Spinal cord (tissue), 10 donors: ENCODE data around the gene ERCC6. TPM values are rescaled to one million over a fixed set of nuclear protein-coding genes. Genes with fewer than 3 reads are reported as not detected.

ENCODE experiments used
- DNase-seq, 6 donors: peaks; one replicate each; pipeline versions ENCODE4 v3.0.0 to v3.0.0-alpha.2; 2013 to 2015; ENCODE audit warnings: low spot score in 6 of 6, low read depth in 4 of 6
- H3K27ac ChIP-seq: one replicate; pipeline ENCODE4 v1.5.1; 2013; ENCODE audit warnings: low read depth, low read length, control low read depth
- H3K27me3 ChIP-seq: one replicate; pipeline ENCODE4 v1.6.1; 2013; ENCODE audit warnings: low read length; ENCODE audit not compliant: control insufficient read depth, insufficient read depth
- H3K36me3 ChIP-seq: one replicate; pipeline ENCODE4 v1.6.1; 2013; ENCODE audit warnings: low read length; ENCODE audit not compliant: control insufficient read depth, insufficient read depth
- H3K4me1 ChIP-seq: one replicate; pipeline ENCODE4 v1.6.1; 2013; ENCODE audit warnings: low read length; ENCODE audit not compliant: control insufficient read depth, insufficient read depth
- H3K4me3 ChIP-seq: one replicate; pipeline ENCODE4 v1.5.1; 2013; ENCODE audit warnings: low read depth, low read length, control low read depth
- H3K9me3 ChIP-seq: one replicate; pipeline ENCODE4 v1.6.1; 2013; ENCODE audit warnings: low read length; ENCODE audit not compliant: control insufficient read depth, insufficient read depth
- WGBS: methylation state at CpG from one replicate; pipeline ENCODE4 v1.1.5; 2013; ENCODE audit warnings: missing lambda C conversion rate; ENCODE audit not compliant: insufficient coverage; 5-methylcytosine and 5-hydroxymethylcytosine counted together
- polyA plus RNA-seq, 2 donors: library from polyadenylated mRNA; unstranded; fragments of 120-200 nt; gene quantifications; one replicate each; pipeline ENCODE4 v1.2.1, GENCODE V29; 2013; ENCODE audit not compliant: insufficient read length in 2 of 2
- total RNA-seq, 2 donors: library from RNA; depleted of rRNA in 1 of 2; stranded (reverse); fragments of 120-200 nt in 1 of 2; fragments of >200 nt in 1 of 2; gene quantifications; one replicate each; pipeline versions ENCODE4 v1.2.3 to v1.2.4, GENCODE V29; 2013 to 2014
- donor health status: healthy.

The ERCC6 gene
- total and polyA plus RNA-seq, 4 donors = 10.9 to 22.6 (median 14.7) TPM

GRCh38 chr10:49532461-49532860 lies 6.5 kb downstream of the ERCC6 start:
- no peaks in the 10 kb centered on the region for H3K9me3 ChIP-seq
- 95% methylated on average over 15 of the region's 15 CpGs for WGBS
- peaks cover 12% of the 10 kb centered on the region for H3K36me3 ChIP-seq
- H3K27me3 ChIP-seq = no peaks in the 10 kb centered on the region
- no peak overlapping the region for H3K27ac ChIP-seq
- no peak for DNase-seq
- H3K4me3 ChIP-seq = no peak overlapping the region
- H3K4me1 ChIP-seq = peaks cover 3% of the 10 kb centered on the region

DNA sequence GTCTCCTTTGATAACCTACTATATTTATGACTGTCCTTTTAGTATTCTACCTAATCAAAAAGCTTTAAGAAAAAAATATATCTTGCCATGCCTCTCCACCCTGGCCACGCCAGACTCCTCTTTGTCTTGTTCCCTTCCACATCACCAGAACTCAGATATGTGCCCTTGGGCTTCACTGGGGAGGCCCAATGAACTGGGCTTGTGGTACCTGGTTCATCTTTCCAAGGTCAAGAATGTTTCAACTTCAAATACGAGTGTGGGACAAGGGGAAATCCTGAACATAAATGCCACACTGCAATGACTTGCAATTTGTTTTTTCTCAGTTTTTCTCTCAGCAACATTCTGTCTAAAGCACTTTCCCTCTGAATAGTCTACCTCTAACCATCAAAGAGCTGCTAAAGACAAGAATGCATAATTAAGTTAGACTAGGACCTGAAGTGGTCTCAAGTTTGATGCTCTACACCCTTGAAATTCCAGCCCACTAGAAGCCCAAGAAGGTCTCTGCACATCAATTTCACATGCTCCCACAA lies 9.9 kb downstream of the ERCC6 start:
- peaks cover 6% of the 10 kb centered on the region for H3K4me1 ChIP-seq
- no peaks in the 10 kb centered on the region for H3K27me3 ChIP-seq
- H3K4me3 ChIP-seq = no peak overlapping the region
- peaks cover 12% of the 10 kb centered on the region for H3K36me3 ChIP-seq
- WGBS = 93% methylated on average over 2 of the region's 2 CpGs
- H3K27ac ChIP-seq = no peak overlapping the region
- no peak for DNase-seq
- no peaks in the 10 kb centered on the region for H3K9me3 ChIP-seq

- H3K4me1 ChIP-seq = peaks cover 7% of the 10 kb centered on the region
- no peaks in the 10 kb centered on the region for H3K27me3 ChIP-seq
- no peak for DNase-seq
- H3K9me3 ChIP-seq = no peaks in the 10 kb centered on the region
- peaks cover 14% of the 10 kb centered on the region for H3K36me3 ChIP-seq
- 100% methylated on average over 1 of the region's 4 CpGs for WGBS
- no peak overlapping the region for H3K27ac ChIP-seq
- no peak overlapping the region for H3K4me3 ChIP-seq
Observed at GRCh38 chr10:49527850-49528249, 11.1 kb downstream of the ERCC6 start.

DNA sequence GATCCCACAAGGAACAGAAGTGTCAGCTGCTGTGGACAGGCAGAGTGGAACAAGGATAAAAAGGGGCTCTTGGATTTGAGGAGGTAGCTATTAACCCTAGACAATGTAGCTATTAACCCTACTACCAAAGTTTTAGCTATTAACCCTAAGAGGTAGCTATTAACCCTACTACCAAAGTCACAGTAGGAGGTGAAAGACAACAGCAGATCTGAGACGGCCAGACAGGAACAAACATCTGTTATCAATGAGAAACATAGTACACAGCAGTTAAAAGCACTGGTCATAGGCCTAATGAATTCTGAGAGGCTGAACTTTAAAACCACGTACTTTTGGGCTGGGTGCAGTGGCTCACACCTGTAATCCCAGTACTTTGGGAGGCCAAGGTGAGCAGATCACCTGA lies 11.9 kb downstream of the ERCC6 start:
- DNase-seq = no peak
- H3K27me3 ChIP-seq = no peaks in the 10 kb centered on the region
- no peak overlapping the region for H3K27ac ChIP-seq
- peaks cover 7% of the 10 kb centered on the region for H3K4me1 ChIP-seq
- WGBS = 75% methylated on average over 2 of the region's 2 CpGs
- H3K36me3 ChIP-seq = peaks cover 8% of the 10 kb centered on the region
- no peaks in the 10 kb centered on the region for H3K9me3 ChIP-seq
- no peak overlapping the region for H3K4me3 ChIP-seq

DNA sequence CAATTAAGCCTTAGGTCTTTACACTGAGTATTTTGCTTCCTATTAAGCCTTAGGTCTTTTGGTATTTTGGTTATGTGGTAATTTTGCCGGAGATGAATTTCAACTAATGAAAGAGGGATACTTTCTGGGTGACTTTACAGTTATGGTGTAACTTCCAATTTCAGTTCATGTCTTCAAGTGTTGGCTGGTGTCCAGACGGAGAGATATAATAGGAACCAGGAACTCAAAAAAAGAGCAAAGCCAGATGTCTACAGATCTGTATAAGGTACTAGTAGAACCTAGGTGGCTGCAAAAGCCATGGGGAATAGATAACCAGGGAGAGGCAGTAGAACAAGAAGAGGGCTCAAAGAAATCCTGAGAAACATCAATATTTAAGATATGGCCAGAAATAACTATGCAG lies 12.3 kb downstream of the ERCC6 start:
- Histone ChIP-seq H3K9me3 (no peaks in the 10 kb centered on the region), H3K4me3 (no peak overlapping the region), H3K27ac (no peak overlapping the region), H3K36me3 (peaks cover 8% of the 10 kb centered on the region), H3K4me1 (peaks cover 7% of the 10 kb centered on the region), H3K27me3 (no peaks in the 10 kb centered on the region)
- DNase-seq = no peak
- 94% methylated on average over 2 of the region's 2 CpGs for WGBS

- Histone ChIP-seq H3K27ac (no peak overlapping the region), H3K9me3 (no peaks in the 10 kb centered on the region), H3K36me3 (peaks cover 6% of the 10 kb centered on the region), H3K4me3 (no peak overlapping the region), H3K27me3 (no peaks in the 10 kb centered on the region), H3K4me1 (peaks cover 19% of the 10 kb centered on the region)
- WGBS = 51% methylated on average over 3 of the region's 7 CpGs
- DNase-seq = no peak
Observed at GRCh38 chr10:49524496-49524895, 14.4 kb downstream of the ERCC6 start.

DNA sequence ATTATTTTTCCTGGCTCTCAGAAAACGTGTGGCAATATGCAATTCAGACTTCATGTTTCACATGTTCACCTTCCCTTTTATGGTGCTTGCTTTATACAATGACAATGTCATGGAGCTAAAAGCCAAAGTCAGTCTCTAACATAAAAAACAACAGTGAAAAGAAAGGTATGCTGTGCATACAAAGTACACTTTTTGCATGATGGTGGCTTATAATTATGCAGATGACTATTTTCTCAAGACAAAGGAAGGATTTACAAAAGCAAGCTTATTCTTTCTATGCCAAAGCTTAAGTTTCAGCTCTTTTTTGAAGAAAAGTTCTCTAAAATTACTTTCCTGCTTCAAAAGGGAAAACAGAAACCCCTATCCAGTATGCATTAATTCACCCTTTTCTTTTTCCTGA lies 15.6 kb downstream of the ERCC6 start:
- no peak overlapping the region for H3K27ac ChIP-seq
- DNase-seq = no peak
- H3K36me3 ChIP-seq = peaks cover 6% of the 10 kb centered on the region
- H3K27me3 ChIP-seq = no peaks in the 10 kb centered on the region
- no peaks in the 10 kb centered on the region for H3K9me3 ChIP-seq
- peaks cover 25% of the 10 kb centered on the region for H3K4me1 ChIP-seq
- no peak overlapping the region for H3K4me3 ChIP-seq
- no CpG with 5 or more reads among the region's 1 CpG for WGBS

DNA sequence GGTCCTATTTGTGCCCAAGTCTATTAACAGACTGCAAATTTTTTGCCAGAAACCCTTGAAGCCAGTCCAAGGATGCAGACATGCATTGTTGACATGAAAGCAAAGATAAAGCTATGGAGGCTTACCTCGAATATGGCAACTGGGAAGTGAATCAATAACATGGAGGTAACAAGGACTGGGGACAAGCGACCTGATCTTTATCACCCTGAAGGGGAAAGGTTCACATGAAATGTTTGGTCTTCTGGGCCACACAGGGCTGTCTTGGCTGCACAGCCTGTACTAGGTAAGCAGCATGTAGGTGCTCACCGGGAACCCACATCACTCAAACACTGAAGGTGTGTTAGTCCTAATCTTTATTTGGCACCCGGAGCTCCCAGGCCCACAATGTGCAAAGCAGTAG lies 17.9 kb downstream of the ERCC6 start:
- Histone ChIP-seq H3K27ac (no peak overlapping the region), H3K36me3 (peaks cover 6% of the 10 kb centered on the region), H3K4me1 (peaks cover 26% of the 10 kb centered on the region), H3K27me3 (no peaks in the 10 kb centered on the region), H3K9me3 (no peaks in the 10 kb centered on the region), H3K4me3 (no peak overlapping the region)
- no peak for DNase-seq
- 73% methylated on average over 2 of the region's 4 CpGs for WGBS

DNA sequence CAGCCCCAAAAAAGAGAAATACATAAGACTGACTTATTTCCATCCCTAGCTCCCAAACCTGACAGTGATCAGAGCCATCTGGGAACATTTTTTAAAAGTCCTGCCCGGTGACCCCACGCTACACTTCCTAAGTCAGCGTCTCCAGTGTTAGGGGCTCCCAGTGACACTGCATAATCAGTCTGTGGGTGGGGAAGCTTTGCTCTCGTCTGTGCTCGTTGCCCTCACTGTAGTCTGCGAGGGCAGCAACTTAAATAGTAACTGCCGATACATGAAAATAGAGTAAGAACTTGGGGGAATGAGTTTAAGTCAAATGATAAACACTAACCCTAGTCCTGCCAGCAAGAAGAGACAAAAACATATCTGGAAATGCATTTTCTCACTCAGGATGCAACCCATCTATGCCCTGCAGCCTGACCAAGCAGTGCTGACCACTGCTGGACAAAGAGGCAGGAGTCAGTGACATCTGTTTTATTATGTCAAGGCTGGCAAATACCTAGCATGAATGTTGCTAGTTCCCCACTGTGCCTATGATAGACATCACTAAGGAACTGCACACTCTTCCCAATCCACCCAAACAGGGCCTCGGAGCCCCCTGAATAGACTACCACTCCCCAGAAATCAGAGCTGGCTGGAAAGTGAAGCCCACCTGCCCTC lies 18.7 kb downstream of the ERCC6 start:
- no peaks in the 10 kb centered on the region for H3K9me3 ChIP-seq
- 82% methylated on average over 1 of the region's 8 CpGs for WGBS
- no peaks in the 10 kb centered on the region for H3K27me3 ChIP-seq
- H3K4me3 ChIP-seq = no peak overlapping the region
- H3K4me1 ChIP-seq = peaks cover 26% of the 10 kb centered on the region
- no peak overlapping the region for H3K27ac ChIP-seq
- DNase-seq = no peak
- peaks cover 6% of the 10 kb centered on the region for H3K36me3 ChIP-seq

GRCh38 chr10:49519717-49520116 lies 19.2 kb downstream of the ERCC6 start:
- Histone ChIP-seq H3K27ac (no peak overlapping the region), H3K36me3 (peaks cover 6% of the 10 kb centered on the region), H3K4me1 (peaks cover 26% of the 10 kb centered on the region), H3K9me3 (no peaks in the 10 kb centered on the region), H3K27me3 (no peaks in the 10 kb centered on the region), H3K4me3 (no peak overlapping the region)
- 68% methylated on average over 2 of the region's 2 CpGs for WGBS
- no peak for DNase-seq
